Muscle of back (tissue), 11 donors: ENCODE measurements around the gene PEX14. TPM values are rescaled to one million over a fixed set of nuclear protein-coding genes. Genes with fewer than 3 reads are reported as not detected.

ENCODE experiments used
- DNase-seq, 3 donors: peaks; one replicate each; pipeline versions ENCODE4 v3.0.0 to v3.0.0-alpha.2; 2013
- polyA plus RNA-seq, 10 donors: library from polyadenylated mRNA; unstranded; fragments of 120-200 nt; gene quantifications; one replicate each; pipeline ENCODE4 v1.2.1, GENCODE V29; 2013; ENCODE audit not compliant: insufficient read length in 10 of 10

PEX14 gene
- polyA plus RNA-seq, 10 donors = 11.2 to 14.8 (median 13.6) TPM

DNA sequence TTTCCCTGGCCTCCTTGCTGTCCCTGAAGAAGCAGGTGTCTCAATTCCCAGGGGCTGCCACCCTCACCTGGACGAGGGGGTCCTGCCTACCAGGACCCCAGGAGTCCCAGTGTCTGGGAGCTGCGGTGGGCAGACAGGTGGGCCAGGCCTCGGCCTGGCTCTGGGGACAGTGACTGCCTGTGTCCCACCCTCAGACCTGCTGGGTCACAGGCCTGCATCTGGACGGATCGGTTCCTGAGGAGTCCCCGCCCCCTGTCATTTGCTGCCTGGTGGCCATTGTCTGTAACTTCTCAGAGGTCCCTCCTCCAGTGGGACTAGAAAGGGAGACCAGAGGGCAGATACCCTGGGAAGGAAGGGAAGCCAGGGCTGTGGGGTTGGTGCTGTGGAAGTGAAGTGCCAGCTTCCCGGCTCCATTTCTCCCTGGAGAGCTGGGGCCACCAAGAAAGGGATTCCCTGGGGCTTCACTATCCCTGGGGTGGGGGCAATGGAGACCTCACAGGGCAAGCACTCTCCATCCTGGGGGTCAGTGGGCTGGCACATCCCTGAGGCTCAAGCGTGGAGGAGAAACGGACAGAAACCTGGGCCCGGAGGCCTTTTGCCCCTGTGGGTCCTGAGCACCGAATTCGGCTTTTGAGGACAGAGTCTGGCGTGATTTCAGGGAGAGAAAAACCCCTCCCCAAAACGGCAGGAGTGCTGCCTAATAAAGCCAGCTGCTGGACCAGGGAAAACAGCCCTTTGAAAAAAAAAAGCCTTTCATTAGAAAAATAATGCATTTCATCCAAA is 157.3 kb downstream of the PEX14 start:
- DNase-seq = no peak

- no peak for DNase-seq
These were observed 157.9 kb downstream of the PEX14 start for GRCh38 chr1:10632691-10633090.

DNA sequence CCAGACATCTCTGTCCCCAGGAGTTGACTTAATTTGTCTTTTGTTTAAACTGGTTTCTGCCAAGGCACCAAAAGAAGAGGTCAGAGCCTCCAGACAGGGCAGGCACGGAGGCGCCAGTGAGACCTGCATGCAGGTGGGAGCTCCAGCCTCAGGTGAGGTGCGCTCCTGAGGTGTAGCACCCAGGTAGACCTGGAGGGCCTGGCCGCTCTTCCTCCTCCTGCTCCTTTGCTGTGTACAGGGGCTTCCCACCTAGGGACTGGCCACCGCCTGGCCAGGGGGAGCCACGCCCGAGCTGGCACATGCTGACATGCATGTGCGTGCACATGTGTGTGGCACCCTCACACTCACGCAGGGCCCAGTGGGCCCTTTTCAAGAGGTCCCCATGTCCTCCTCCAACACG is 158.7 kb downstream of the PEX14 start:
- no peak for DNase-seq

GRCh38 chr1:10634075-10634427 is 159.3 kb downstream of the PEX14 start:
- DNase-seq = no peak

DNA sequence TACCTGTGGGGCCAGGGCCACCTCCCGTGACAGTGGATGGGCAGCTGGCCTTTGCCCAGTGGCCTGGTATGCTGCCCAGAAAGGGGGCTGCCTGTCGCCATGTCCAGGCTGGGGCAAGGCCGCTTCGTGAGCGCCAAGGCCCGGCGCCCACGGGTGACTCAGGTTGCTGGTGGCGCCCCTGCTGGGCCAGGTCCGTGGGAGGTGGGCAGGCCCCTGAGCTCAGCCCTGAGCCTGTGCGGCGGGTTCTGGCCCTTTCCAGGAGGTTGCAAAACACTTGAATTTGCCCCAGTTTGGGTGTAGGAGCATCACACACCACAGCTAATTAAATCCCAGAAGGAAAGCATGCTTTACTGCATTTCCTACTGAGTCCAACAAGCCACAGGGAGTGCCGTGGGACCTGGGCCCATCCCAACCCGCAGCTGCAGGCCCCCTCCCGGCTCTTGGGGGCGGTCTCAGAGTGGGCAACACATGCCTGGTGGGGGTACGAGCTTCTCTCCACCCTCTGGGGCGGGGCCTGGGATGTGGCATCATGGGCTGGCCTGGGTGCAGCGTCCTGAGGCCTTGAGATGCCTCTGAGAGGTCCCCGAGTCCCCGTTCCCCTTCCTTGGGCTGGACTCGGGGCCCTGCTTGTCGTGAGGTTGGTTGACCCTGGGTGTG is 159.8 kb downstream of the PEX14 start:
- DNase-seq = no peak

DNA sequence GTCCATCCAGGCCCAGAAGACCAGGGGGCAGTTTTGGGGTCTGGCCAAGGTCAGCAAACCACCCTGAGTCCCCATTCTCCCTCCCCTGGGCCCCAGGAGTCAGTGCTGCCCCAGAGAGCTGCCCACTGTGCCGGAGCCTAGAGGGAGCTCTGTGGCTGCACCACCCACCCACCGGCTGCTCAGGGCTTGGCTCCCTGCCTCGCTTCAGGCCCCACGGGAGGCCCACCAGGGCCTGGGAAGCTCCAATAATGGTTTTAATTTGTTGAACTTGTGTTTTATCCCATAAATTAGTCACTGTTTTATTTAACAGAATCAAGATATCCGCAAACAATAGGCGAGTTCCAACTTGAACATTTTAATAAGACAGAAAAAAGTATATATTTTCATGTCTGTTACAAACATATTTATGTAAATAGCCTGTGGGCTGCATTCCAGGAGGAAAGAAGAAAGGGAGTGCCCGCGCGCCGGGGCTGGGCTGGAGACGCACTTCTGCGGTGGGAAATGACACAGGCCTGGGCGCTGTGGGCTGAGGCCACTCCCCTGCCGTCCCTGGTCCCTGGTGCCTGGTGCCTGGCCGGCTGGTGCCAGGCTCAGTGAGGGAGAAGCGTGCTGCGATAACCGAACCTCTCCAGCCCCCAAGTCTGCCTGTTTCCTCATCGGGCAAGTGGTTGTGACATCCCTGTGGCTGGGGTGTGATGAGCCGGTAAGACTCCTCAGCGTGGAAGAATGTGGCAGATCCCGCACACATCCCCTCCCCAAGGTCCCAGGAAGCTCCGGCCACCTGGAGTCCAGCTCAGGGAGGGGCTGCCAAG is 160.5 kb downstream of the PEX14 start:
- DNase-seq = no peak

GRCh38 chr1:10635992-10636391 is 161.2 kb downstream of the PEX14 start:
- DNase-seq = no peak

GRCh38 chr1:10637400-10637799 is 162.7 kb downstream of the PEX14 start:
- no peak for DNase-seq

- DNase-seq = no peak
These were observed 163.2 kb downstream of the PEX14 start for GRCh38 chr1:10637834-10638558.

GRCh38 chr1:10638559-10639005 is 163.8 kb downstream of the PEX14 start:
- DNase-seq = no peak

DNA sequence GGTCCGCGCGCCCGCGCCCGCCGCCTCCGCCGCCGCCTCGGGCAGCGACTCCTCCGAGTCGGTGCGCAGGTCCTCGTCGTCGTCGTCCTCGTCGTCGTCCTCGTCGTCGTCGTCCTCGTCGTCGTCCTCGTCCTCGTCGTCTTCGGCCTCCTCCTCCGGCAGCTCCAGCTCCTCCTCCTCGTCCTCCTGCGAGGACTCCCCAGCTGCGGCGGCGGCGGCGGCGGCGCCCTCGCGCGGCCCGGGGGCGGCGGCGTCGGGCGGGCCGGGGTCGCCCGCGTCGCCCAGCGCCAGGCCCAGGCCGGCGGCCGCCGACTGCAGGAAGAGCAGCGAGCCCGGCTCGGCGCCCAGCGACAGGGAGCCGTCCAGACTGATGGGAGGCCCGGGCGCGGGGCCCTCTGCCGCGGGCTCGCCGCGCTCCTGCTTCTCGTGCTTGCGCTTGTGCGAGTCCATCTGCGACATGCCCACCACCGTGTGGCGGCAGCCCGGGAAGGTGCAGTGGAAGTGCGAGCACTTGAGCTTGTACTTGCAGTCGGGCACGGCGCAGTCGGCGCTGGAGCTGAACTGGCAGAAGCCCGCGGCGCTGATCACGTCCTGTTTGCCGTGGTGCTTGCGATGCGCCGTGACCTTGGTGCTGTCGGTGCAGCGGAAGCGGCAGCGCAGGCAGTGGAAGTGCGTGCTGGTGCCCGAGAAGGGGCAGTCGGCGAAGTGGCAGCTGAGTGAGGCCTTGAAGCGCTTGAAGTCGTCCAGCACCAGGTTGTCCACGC is 164.4 kb downstream of the PEX14 start:
- peak in 1 of 3 donors; percentile 65 for DNase-seq

DNA sequence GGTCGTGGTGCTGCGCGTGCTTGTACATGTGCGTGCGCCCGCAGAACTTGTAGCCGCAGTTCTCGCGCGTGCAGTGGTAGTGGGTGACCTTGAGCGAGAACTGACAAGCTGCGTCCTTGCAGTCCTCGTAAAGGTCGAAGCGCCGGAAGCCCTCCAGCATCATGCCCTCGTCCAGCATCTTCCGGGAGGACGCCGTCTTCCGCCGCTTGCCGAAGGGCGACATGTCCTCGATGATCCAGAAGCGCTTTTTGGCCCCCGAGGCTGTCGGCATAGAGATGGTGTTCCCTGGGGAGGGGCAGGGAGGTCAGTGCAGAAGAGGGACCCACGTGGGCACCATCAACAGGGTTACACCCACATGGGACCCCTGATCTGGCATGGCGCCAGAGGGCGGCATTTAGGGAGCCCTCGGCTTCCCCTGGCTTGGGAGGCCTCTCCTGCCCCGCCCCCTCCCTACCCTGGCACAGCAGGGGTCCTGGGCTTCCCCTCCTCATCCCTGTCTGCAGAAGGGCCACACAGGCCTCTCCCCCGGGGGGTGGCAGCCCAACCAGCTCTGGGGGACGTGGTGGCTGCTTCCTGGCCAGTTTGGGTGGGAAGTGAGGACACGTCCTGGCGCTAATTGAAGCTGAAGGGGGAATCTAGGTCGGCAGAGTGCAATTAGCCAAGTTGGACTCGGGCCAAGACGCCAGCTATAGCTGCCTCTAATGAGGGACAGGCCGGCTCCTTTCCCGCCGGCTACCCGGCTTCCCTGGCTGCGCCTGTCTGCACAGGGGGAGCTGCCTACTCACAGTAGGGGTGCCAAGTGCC is 165.2 kb downstream of the PEX14 start:
- DNase-seq = peak in 1 of 3 donors; percentile 41

- no peak for DNase-seq
These were observed 166.2 kb downstream of the PEX14 start for GRCh38 chr1:10640843-10641553.

- no peak for DNase-seq
These were observed 167.2 kb downstream of the PEX14 start for GRCh38 chr1:10641976-10642375.

DNA sequence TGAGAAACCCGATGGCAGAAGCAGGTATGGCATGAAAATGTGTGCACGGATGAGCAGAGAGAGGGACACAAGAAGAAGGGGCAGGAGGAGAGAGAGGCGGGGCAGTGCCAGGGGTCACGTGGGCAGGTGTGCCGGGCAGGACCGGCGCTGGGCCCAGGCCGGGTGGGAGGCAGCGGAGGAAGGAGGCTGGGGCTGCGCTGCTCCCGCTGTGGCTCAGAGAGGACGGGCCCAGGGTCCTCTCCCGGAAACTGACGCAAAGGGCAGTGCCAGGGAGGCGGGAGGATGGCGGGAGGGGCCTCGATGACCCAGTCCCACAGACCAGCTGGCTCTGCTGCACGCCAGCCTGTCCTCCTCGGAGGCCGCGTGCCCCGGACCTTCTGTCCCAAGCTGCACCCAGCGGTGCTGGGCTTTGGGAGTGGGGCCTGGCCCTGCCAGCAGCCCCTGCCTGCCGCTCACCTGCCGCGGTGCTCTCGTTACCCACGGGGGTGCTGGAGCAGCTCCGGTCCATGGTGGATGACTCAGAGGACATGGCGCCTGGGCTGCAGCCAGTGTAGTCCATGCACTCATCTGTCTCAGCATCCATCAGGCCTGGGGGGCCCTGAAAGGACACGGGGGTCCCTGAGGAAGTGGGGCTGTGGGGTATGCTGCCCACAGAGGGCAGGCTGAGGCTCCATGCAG is 167.8 kb downstream of the PEX14 start:
- DNase-seq = no peak

- no peak for DNase-seq
These were observed 169.0 kb downstream of the PEX14 start for GRCh38 chr1:10643607-10644306.

DNA sequence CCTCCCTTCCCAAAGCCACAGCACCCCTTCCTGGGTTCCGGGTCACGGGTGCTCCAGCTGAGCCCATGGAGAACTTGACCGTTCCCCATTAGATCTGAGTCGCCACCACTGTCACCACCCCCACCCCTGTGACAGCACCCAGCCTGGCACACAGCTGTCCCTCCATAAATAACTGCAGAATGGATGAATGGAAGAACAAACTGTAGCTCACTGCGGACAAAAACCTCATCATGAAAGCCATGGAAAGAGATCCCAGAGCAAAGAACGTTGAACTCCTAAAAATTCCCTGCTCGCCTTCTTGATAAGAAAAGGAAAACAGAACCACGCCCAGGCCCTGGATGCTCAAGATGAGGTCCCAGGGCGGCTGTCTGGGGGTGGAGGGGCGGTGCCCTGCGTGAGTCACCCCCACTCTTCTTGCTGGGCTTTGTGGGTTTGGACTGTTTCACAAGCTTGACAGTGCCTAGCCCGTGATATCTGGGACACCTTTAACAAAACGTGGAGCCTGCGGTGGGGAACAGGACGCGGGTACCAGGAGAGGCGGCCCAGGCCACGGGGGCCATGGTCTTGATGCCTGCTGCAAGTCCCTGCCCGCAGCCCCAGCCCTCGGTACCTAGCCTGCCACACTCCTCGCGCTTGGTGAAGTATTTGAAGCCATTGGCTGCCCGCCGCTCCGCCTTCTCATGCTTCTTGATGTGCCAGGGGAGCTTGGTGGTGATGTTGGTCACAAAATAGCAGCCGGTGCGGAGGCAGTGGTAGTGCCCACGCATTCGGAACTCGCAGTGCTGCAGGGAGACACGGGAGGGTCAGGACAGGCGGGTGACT is 169.8 kb downstream of the PEX14 start:
- DNase-seq = no peak
